ENCODE measurements around the gene SNAP25.

GRCh38 chr20:10315138-10315537 is 96.5 kb downstream of the SNAP25 start:
- TF ChIP-seq POLR2A (IDR thresholded peaks at IDR 0.05), result no peak
- no peak for TF ChIP-seq CTCF (IDR thresholded peaks at IDR 0.05)
